ENCODE measurements around the gene ANKIB1.

The ANKIB1 gene

DNA sequence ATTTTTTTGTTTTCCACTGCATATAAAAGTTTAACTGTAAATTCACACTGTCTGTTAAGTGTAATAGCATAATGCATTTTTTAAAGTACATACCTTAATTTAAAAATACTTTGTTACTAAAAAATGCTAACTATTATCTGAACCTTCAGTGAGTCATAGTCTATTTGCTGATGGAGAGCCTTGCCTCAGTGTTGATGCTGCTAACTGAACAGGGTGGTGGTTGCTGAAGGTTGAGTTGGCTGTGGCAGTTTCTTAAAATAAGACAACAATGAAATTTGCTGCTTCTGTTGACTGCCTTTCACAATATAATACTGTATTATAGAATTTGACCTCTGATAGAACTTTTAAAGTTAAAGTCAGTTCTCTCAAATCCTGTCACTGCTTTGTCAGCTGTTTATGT, 129.2 kb downstream of the ANKIB1 start (continued):
- TF ChIP-seq, protein P1, sequence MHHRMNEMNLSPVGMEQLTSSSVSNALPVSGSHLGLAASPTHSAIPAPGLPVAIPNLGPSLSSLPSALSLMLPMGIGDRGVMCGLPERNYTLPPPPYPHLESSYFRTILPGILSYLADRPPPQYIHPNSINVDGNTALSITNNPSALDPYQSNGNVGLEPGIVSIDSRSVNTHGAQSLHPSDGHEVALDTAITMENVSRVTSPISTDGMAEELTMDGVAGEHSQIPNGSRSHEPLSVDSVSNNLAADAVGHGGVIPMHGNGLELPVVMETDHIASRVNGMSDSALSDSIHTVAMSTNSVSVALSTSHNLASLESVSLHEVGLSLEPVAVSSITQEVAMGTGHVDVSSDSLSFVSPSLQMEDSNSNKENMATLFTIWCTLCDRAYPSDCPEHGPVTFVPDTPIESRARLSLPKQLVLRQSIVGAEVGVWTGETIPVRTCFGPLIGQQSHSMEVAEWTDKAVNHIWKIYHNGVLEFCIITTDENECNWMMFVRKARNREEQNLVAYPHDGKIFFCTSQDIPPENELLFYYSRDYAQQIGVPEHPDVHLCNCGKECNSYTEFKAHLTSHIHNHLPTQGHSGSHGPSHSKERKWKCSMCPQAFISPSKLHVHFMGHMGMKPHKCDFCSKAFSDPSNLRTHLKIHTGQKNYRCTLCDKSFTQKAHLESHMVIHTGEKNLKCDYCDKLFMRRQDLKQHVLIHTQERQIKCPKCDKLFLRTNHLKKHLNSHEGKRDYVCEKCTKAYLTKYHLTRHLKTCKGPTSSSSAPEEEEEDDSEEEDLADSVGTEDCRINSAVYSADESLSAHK (tag by site-specific recombination; IDR thresholded peaks at IDR 0.05), result no peak
- TF ChIP-seq ZNF214 (tag by site-specific recombination; IDR thresholded peaks at IDR 0.05; ENCODE audit: borderline replicate concordance) (no peak), ZNF155 (tag by site-specific recombination; IDR thresholded peaks at IDR 0.05) (no peak)
- TF ChIP-seq, protein P2, sequence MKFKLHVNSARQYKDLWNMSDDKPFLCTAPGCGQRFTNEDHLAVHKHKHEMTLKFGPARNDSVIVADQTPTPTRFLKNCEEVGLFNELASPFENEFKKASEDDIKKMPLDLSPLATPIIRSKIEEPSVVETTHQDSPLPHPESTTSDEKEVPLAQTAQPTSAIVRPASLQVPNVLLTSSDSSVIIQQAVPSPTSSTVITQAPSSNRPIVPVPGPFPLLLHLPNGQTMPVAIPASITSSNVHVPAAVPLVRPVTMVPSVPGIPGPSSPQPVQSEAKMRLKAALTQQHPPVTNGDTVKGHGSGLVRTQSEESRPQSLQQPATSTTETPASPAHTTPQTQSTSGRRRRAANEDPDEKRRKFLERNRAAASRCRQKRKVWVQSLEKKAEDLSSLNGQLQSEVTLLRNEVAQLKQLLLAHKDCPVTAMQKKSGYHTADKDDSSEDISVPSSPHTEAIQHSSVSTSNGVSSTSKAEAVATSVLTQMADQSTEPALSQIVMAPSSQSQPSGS (tag by site-specific recombination; IDR thresholded peaks at IDR 0.05; ENCODE audit: low read depth), result no peak

DNA sequence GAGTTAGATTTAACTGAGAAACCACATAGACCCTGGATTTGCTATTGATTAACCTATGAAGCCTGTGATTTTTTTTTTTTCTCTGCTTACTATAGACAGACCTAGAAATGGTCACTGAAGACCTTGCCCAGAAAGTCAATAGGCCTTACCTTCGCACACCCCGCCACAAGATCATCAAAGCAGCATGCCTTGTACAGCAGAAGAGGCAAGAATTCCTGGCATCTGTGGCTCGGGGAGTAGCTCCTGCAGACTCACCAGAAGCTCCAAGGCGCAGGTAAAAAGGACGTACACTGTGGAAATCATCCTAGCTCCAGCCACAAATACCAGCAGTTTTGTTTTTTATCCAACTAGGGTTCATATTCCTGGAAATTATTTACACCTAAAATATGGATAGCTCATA, 145.3 kb downstream of the ANKIB1 start:
- TF ChIP-seq ZNF785 (tag by site-specific recombination; IDR thresholded peaks at IDR 0.05), result no peak
- TF ChIP-seq EGR2 (tag by site-specific recombination; IDR thresholded peaks at IDR 0.05; ENCODE audit: low read depth), result no peak
- no peak for TF ChIP-seq ZNF350 (tag by site-specific recombination; IDR thresholded peaks at IDR 0.05)
- TF ChIP-seq ZSCAN16 (tag by site-specific recombination; IDR thresholded peaks at IDR 0.05), result no peak
- Histone ChIP-seq H3K36me3 (ENCODE audit: control insufficient read depth in 2 of 2, insufficient read depth in 1 of 2, low read length in 2 of 2) (peaks cover 4% of the 10 kb centered on the region in 2 experiments; a peak in 1 of 3 replicates), H3K4me1 (ENCODE audit: control insufficient read depth, insufficient read depth, low read length) (no peaks in the 10 kb centered on the region), H3K4me3 (ENCODE audit: low read depth, low read length) (no peak overlapping the region), H3K27ac (ENCODE audit: extremely low read depth, low read depth, low read length) (no peak overlapping the region), H3K9me3 (ENCODE audit: control insufficient read depth, insufficient read depth, low read depth, low read length) (no peaks in the 10 kb centered on the region)
- POLR2A ChIA-PET, result no interaction called here
- CTCF ChIA-PET, result no interaction called here

DNA sequence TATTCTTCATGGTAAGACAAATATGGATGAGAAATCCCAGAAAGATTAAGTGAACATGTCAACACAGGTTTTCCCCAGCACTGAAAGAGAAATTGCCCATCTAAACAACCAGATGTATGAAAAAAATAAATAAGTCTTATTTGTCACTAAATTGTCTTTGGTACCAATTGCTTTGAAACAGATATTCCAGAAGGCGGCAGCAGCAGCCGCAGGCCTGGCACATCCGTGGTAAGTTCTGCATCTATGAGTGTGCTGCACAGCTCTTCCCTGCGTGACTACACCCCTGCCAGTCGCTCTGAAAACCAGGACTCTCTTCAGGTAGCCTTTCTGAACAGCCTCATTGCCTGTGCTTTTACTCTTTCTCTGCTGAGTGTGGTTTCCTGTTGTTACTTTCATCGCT, 151.8 kb downstream of the ANKIB1 start:
- peaks cover 4 to 30% of the 10 kb centered on the region in 2 experiments; a peak in 2 of 3 replicates for H3K36me3 ChIP-seq (ENCODE audit: control insufficient read depth in 2 of 2, insufficient read depth in 1 of 2, low read length in 2 of 2)
- TF ChIP-seq ZNF211 (tag by site-specific recombination; IDR thresholded peaks at IDR 0.05; ENCODE audit: low read depth) (no peak), ZFP41 (tag by site-specific recombination; IDR thresholded peaks at IDR 0.05; ENCODE audit: borderline replicate concordance) (no peak)

DNA sequence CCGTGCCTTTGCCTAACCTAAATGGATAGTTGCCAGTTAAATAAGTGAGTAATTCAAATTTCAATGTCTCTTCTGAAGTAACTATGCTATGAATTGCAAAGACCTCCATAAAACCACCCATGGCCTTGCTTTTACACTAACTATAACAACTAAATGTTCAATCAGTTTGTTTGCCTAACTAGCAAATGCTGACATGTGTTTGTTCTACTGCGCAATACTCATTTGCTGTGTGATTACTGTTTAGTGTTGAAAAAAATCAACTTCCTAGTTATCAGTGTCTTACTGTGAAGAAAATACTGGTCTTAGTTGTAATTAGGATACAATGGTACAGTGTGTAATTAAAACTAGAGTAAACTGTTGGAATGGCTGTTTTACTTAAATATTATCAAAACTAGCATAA, 154.2 kb downstream of the ANKIB1 start:
- no peaks in the 10 kb centered on the region for H3K9me3 ChIP-seq (ENCODE audit: control insufficient read depth, insufficient read depth, low read depth, low read length)
- CTCF ChIA-PET, result no interaction called here
- TF ChIP-seq ZNF184 (tag by site-specific recombination; IDR thresholded peaks at IDR 0.05), result no peak
- TF ChIP-seq ZNF324 (tag by site-specific recombination; IDR thresholded peaks at IDR 0.05), result no peak
- no peak for TF ChIP-seq ZNF548 (tag by site-specific recombination; IDR thresholded peaks at IDR 0.05)
- TF ChIP-seq, protein P3, sequence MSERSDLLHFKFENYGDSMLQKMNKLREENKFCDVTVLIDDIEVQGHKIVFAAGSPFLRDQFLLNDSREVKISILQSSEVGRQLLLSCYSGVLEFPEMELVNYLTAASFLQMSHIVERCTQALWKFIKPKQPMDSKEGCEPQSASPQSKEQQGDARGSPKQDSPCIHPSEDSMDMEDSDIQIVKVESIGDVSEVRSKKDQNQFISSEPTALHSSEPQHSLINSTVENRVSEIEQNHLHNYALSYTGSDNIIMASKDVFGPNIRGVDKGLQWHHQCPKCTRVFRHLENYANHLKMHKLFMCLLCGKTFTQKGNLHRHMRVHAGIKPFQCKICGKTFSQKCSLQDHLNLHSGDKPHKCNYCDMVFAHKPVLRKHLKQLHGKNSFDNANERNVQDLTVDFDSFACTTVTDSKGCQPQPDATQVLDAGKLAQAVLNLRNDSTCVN (tag by site-specific recombination; optimal IDR thresholded peaks at IDR 0.05), result no peak
- TF ChIP-seq ZNF175 (tag by site-specific recombination; IDR thresholded peaks at IDR 0.05), result no peak
- TF ChIP-seq ZBTB7A (tag by site-specific recombination; IDR thresholded peaks at IDR 0.05; ENCODE audit: low read depth), result no peak
- TF ChIP-seq, protein P4, sequence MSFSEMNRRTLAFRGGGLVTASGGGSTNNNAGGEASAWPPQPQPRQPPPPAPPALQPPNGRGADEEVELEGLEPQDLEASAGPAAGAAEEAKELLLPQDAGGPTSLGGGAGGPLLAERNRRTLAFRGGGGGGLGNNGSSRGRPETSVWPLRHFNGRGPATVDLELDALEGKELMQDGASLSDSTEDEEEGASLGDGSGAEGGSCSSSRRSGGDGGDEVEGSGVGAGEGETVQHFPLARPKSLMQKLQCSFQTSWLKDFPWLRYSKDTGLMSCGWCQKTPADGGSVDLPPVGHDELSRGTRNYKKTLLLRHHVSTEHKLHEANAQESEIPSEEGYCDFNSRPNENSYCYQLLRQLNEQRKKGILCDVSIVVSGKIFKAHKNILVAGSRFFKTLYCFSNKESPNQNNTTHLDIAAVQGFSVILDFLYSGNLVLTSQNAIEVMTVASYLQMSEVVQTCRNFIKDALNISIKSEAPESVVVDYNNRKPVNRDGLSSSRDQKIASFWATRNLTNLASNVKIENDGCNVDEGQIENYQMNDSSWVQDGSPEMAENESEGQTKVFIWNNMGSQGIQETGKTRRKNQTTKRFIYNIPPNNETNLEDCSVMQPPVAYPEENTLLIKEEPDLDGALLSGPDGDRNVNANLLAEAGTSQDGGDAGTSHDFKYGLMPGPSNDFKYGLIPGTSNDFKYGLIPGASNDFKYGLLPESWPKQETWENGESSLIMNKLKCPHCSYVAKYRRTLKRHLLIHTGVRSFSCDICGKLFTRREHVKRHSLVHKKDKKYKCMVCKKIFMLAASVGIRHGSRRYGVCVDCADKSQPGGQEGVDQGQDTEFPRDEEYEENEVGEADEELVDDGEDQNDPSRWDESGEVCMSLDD (tag by site-specific recombination; IDR thresholded peaks at IDR 0.05), result no peak
- TF ChIP-seq ZNF600 (tag by site-specific recombination; IDR thresholded peaks at IDR 0.05), result no peak

More for the DNA sequence above, 151.8 kb downstream of the ANKIB1 start:
- Histone ChIP-seq H3K4me1 (ENCODE audit: control insufficient read depth, insufficient read depth, low read length) (no peaks in the 10 kb centered on the region), H3K9me3 (ENCODE audit: control insufficient read depth, insufficient read depth, low read depth, low read length) (no peaks in the 10 kb centered on the region), H3K27ac (ENCODE audit: extremely low read depth, low read depth, low read length) (no peak overlapping the region), H3K4me3 (ENCODE audit: low read depth, low read length) (no peak overlapping the region)
- ChIA-PET POLR2A (no interaction called here), CTCF (no interaction called here)

More for the DNA sequence above, 154.2 kb downstream of the ANKIB1 start:
- no peak overlapping the region for H3K27ac ChIP-seq (ENCODE audit: extremely low read depth, low read depth, low read length)
- H3K36me3 ChIP-seq (ENCODE audit: control insufficient read depth in 2 of 2, insufficient read depth in 1 of 2, low read length in 2 of 2), result peaks cover 4 to 30% of the 10 kb centered on the region in 2 experiments; a peak in 2 of 3 replicates
- no peak overlapping the region for H3K4me3 ChIP-seq (ENCODE audit: low read depth, low read length)
- POLR2A ChIA-PET, result no interaction called here
- H3K4me1 ChIP-seq (ENCODE audit: control insufficient read depth, insufficient read depth, low read length), result no peaks in the 10 kb centered on the region

Data from HEK293 (cell line).